Measurements from ENCODE around the gene EVX1.

EVX1 gene

GRCh38 chr7:27235387-27236311 is 7.0 kb upstream of the EVX1 start:
- no peak for DNase-seq

- no peak for DNase-seq
Observed at GRCh38 chr7:27237735-27238334, 4.8 kb upstream of the EVX1 start.

GRCh38 chr7:27238979-27239386 is 3.6 kb upstream of the EVX1 start:
- DNase-seq: no peak

- DNase-seq: no peak
Observed at GRCh38 chr7:27239387-27240014, 3.1 kb upstream of the EVX1 start.

GRCh38 chr7:27240015-27240731 is 2.4 kb upstream of the EVX1 start:
- DNase-seq: no peak

- no peak for DNase-seq
Observed at GRCh38 chr7:27241189-27242056, 1.2 kb upstream of the EVX1 start.

GRCh38 chr7:27242154-27242553 is 448 bp upstream of the EVX1 start:
- no peak for DNase-seq

GRCh38 chr7:27243340-27244163 is 950 bp downstream of the EVX1 start:
- DNase-seq: no peak

- no peak for DNase-seq
Observed at GRCh38 chr7:27244488-27245123, 2.0 kb downstream of the EVX1 start.

- no peak for DNase-seq
Observed at GRCh38 chr7:27245124-27245797, 2.7 kb downstream of the EVX1 start.

GRCh38 chr7:27245798-27246691 is 3.4 kb downstream of the EVX1 start:
- no peak for DNase-seq

GRCh38 chr7:27247000-27247399 is 4.4 kb downstream of the EVX1 start:
- no peak for DNase-seq

- no peak for DNase-seq
Observed at GRCh38 chr7:27247452-27248426, 5.1 kb downstream of the EVX1 start.

- DNase-seq: no peak
Observed at GRCh38 chr7:27248427-27248806, 5.8 kb downstream of the EVX1 start.

GRCh38 chr7:27248911-27249723 is 6.5 kb downstream of the EVX1 start:
- no peak for DNase-seq

GRCh38 chr7:27249724-27250556 is 7.3 kb downstream of the EVX1 start:
- no peak for DNase-seq
